Astrocyte of the cerebellum (primary cell): ENCODE data around the gene PLXND1.
"Not testable (repeated sequence)": the region's sequence is repeated elsewhere in the genome, so short reads cannot be mapped to it uniquely, and the experiment has no call there.

Source experiments
- DNase-seq: peaks from one replicate; pipeline ENCODE4 v3.0.0-alpha.2; 2011; ENCODE audit warnings: low read depth
- H3K4me3 ChIP-seq: 2 replicates; pipeline ENCODE4 v1.5.1; 2011; ENCODE audit warnings: mild to moderate bottlenecking, low read depth, low read length, moderate library complexity
- CTCF ChIP-seq: IDR thresholded peaks from 2 replicates; pipeline ENCODE4 v1.5.1; 2012; ENCODE audit warnings: low read length, low read depth, moderate library complexity, mild to moderate bottlenecking; ENCODE audit errors: missing control alignments
- in situ Hi-C: cut with HindIII; loops from 2 replicates; pipeline ENCODE4 v1.10.0; 2017; ENCODE audit warnings: low sequenced_read_pairs

Gene PLXND1

GRCh38 chr3:129648391-129648790 is 41.9 kb upstream of the PLXND1 start:
- DNase-seq, result no peak
- TF ChIP-seq CTCF, result no peak
- H3K4me3 ChIP-seq, result no peak overlapping the region
- in situ Hi-C loops, result no loop called here

- in situ Hi-C loops, result no loop called here
These were observed 38.8 kb upstream of the PLXND1 start for GRCh38 chr3:129645286-129645685.

GRCh38 chr3:129644836-129645235 is 38.4 kb upstream of the PLXND1 start:
- in situ Hi-C loops, result loop anchor here (5.0 kb wide), 1 partner anchor 182 kb away; no protein-coding TSS in a partner anchor
- no peak for DNase-seq
- TF ChIP-seq CTCF, result no peak
- H3K4me3 ChIP-seq, result no peak overlapping the region

More at GRCh38 chr3:129645286-129645685, 38.8 kb upstream of the PLXND1 start:
- TF ChIP-seq CTCF, result no peak
- DNase-seq, result no peak
- H3K4me3 ChIP-seq, result no peak overlapping the region

- not testable (repeated sequence) for H3K4me3 ChIP-seq, DNase-seq
- in situ Hi-C loops, result loop anchor here (5.0 kb wide), 1 partner anchor 186 kb away; no protein-coding TSS in a partner anchor
These were observed 35.2 kb upstream of the PLXND1 start for GRCh38 chr3:129641567-129642260.

GRCh38 chr3:129640985-129641384 is 34.5 kb upstream of the PLXND1 start:
- DNase-seq, H3K4me3 ChIP-seq: not testable (repeated sequence)
- in situ Hi-C loops, result loop anchor here (5.0 kb wide), 1 partner anchor 186 kb away; no protein-coding TSS in a partner anchor

GRCh38 chr3:129638481-129638880 is 32.0 kb upstream of the PLXND1 start:
- DNase-seq, result no peak
- TF ChIP-seq CTCF, result no peak
- in situ Hi-C loops, result no loop called here
- H3K4me3 ChIP-seq, result no peak overlapping the region

- no peak for TF ChIP-seq CTCF
- DNase-seq, result no peak
- no peak overlapping the region for H3K4me3 ChIP-seq
- in situ Hi-C loops, result no loop called here
These were observed 29.6 kb upstream of the PLXND1 start for GRCh38 chr3:129636082-129636481.
